K562 (cell line): ENCODE measurements around the gene MRTFB.

Experiments used
- CBX2 ChIP-seq: fragments of 200-600 bp; sonication (generic); IDR thresholded peaks from one replicate; pipeline ENCODE4 v1.6.1; 2012; ENCODE audit warnings: mild to moderate bottlenecking, low read length, inconsistent platforms; ENCODE audit not compliant: insufficient read depth, poor library complexity, severe bottlenecking
- CTCF ChIP-seq, 3 experiments: IDR thresholded peaks in 2 of 3; conservative IDR thresholded peaks in 1 of 3; 2 replicates each; pipeline ENCODE4 v1.5.1; 2011 to 2012; ENCODE audit warnings: low read length in 3 of 3, mild to moderate bottlenecking in 3 of 3, control low read depth in 2 of 3, improper control_type of control experiment in 1 of 3, inconsistent platforms in 1 of 3, low read depth in 1 of 3, mixed read lengths in 1 of 3, moderate library complexity in 1 of 3; ENCODE audit not compliant: insufficient read depth in 2 of 3
- GTF2F1 ChIP-seq: IDR thresholded peaks from 2 replicates; pipeline ENCODE4 v1.6.1; 2011; ENCODE audit warnings: low read depth, low read length, improper control_type of control experiment
- IRF1 ChIP-seq: sonication (generic); formaldehyde crosslinking; IDR thresholded peaks from 2 replicates; pipeline ENCODE4 v1.8.0; 2022; ENCODE audit warnings: missing genetic modification reagents, mild to moderate bottlenecking, borderline replicate concordance
- IRF9 ChIP-seq: fragments of 450-650 bp; IDR thresholded peaks from 2 replicates; pipeline ENCODE4 v1.6.1; 2016; ENCODE audit warnings: missing biosample characterization, missing genetic modification characterization
- MCM2 ChIP-seq: fragments of 450-650 bp; IDR thresholded peaks from 2 replicates; pipeline ENCODE4 v1.6.1; 2017; ENCODE audit warnings: low read depth, mild to moderate bottlenecking
- NCOA2 ChIP-seq, 2 experiments: fragments of 450-650 bp; IDR thresholded peaks; 2 replicates each; pipeline ENCODE4 v1.6.1; 2018; ENCODE audit warnings: mild to moderate bottlenecking in 2 of 2, moderate library complexity in 1 of 2; ENCODE audit not compliant: partially characterized antibody in 2 of 2
- POLR2AphosphoS2 ChIP-seq: IDR thresholded peaks from 2 replicates; pipeline ENCODE4 v1.6.1; 2012; ENCODE audit warnings: low read length, improper control_type of control experiment
- RCOR1 ChIP-seq, 2 experiments: IDR thresholded peaks; 2 replicates each; pipeline ENCODE4 v1.6.1; 2012; ENCODE audit warnings: low read depth in 2 of 2, low read length in 2 of 2, borderline replicate concordance in 1 of 2, improper control_type of control experiment in 1 of 2
- TAF1 ChIP-seq: IDR thresholded peaks from 2 replicates; pipeline ENCODE4 v1.6.1; 2011; ENCODE audit warnings: mild to moderate bottlenecking, low read length, moderate library complexity; ENCODE audit not compliant: insufficient read depth, control insufficient read depth, severe bottlenecking; ENCODE audit errors: extremely low read depth
- TCF7L2 ChIP-seq: fragments of 150-350 bp; IDR thresholded peaks from 2 replicates; pipeline ENCODE4 v1.6.1; 2016; ENCODE audit warnings: low read depth, mild to moderate bottlenecking, low read length, moderate library complexity

- TF ChIP-seq MCM2 (no peak), IRF1 (CRISPR knock-in tag) (no peak), CTCF (IDR thresholded peaks at IDR 0.05 in 2 of 3, conservative IDR thresholded peaks at IDR 0.05 in 1 of 3; ENCODE audit: insufficient read depth in 2 of 3, low read depth in 1 of 3, low read length in 3 of 3) (no peak), TAF1 (no peak), IRF9 (tag) (no peak), NCOA2 (IDR thresholded peaks at IDR 0.05; ENCODE audit: partially characterized antibody in 2 of 2) (no peak), TCF7L2 (no peak), CBX2 (no peak), GTF2F1 (no peak), POLR2AphosphoS2 (no peak), RCOR1 (IDR thresholded peaks at IDR 0.05; ENCODE audit: borderline replicate concordance in 1 of 2, low read depth in 2 of 2, low read length in 2 of 2) (no peak)
These were observed 209.4 kb downstream of the MRTFB start for GRCh38 chr16:14280541-14280940.
